NCI-H2029 (cell line): ENCODE results near the gene BRSK1.

Experiments used
- DNase-seq: peaks from one replicate; lab custom pipeline; 2025; lab: John Stamatoyannopoulos, UW

The BRSK1 gene

GRCh38 chr19:55273978-55274707 is 9.7 kb upstream of the BRSK1 start:
- DNase-seq, result peak; percentile 71

DNA sequence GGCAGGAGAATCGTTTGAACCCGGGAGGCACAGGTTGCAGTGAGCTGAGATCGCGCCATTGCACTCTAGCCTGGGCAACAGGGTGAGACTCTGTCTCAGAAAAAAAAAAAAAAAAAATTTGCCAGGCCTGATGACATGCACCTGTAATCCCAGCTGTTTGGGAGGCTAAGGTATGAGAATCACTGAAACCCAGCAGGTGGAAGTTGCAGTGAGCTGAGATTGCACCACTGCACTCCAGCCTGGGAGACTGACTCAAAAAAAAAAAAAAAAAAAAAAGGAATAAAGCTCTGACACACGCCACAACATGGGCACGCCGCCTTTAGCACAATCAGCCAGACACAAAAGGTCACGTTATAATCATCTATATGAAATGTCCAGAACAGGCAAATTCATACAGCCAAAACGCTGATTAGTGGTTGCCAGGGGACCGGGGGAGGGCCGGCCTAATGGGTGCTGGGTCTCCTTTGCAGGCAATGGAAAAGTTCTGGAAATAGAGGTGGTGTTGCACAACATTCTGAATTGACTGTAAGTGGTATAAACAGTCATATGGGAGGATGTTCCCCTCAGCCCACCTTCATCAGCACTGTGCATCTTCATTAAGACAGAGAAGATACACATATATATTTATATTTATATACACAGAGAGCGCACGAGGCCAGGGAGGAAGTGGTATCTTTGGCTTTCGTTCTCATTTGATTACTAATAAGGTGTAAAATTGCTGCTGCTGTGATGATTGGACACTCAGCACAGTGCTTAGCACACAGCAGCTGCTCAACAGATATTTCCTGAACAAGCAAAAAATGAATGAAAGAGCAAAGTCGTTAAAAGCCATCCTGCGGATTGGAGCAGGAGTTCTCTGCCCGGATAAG is 7.7 kb upstream of the BRSK1 start:
- DNase-seq, result peak; percentile 22

- DNase-seq, result no peak
These were observed 6.9 kb upstream of the BRSK1 start for GRCh38 chr19:55276720-55277430.

- DNase-seq, result no peak
These were observed 6.3 kb upstream of the BRSK1 start for GRCh38 chr19:55277494-55277893.

DNA sequence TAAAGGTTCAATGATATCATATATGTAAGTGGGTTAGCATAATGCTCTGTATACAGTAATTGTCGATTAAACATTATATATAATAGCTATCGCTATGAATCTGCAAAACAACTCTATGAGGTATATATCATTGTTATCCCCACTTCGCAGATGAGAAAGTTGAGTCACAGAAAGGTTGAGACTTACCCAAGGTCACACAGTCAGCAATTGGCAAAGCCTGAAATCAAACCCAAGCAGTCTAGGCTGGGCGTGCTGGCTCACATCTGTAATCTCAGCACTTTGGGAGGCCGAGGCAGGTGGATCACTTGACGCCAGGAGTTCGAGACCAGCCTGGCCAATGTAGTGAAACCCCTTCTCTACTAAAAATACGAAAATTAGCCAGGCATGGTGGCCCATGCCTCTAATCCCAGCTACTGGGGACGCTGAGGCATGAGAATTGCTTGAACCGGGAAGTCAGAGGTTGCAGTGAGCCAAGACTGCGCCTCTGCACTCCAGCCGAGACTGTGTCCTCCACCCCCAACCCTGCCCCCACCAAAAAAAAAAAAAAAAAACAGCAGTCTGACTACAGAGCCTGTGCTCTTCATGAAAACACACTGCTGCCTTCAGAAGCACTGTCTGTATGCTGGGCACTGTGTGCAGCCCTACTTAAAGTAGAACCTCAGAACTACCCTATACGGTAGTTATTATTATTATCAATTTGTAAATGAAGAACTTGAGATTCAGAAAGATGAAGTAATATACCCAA is 5.2 kb upstream of the BRSK1 start:
- DNase-seq, result no peak

DNA sequence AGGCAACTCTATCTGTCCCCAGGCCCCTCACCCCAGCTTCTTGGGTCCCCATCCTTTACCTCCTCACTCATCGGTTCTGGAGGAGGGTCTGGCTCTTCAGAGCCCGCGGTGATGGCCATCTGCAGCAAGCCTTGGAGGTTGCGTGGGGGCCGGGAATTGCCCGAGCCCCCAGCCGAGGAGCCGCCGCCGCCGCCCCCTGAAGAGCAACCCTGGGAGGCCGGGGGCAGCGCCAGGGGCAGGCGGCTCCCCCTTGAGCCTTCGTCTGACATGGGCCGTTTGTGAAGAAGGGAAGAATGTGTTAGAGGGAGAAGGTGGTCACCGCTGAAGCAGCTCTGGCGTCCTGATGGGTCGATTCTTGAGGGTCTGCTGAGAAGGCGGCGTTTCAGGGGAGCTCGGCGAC is 4.5 kb upstream of the BRSK1 start:
- DNase-seq, result no peak

DNA sequence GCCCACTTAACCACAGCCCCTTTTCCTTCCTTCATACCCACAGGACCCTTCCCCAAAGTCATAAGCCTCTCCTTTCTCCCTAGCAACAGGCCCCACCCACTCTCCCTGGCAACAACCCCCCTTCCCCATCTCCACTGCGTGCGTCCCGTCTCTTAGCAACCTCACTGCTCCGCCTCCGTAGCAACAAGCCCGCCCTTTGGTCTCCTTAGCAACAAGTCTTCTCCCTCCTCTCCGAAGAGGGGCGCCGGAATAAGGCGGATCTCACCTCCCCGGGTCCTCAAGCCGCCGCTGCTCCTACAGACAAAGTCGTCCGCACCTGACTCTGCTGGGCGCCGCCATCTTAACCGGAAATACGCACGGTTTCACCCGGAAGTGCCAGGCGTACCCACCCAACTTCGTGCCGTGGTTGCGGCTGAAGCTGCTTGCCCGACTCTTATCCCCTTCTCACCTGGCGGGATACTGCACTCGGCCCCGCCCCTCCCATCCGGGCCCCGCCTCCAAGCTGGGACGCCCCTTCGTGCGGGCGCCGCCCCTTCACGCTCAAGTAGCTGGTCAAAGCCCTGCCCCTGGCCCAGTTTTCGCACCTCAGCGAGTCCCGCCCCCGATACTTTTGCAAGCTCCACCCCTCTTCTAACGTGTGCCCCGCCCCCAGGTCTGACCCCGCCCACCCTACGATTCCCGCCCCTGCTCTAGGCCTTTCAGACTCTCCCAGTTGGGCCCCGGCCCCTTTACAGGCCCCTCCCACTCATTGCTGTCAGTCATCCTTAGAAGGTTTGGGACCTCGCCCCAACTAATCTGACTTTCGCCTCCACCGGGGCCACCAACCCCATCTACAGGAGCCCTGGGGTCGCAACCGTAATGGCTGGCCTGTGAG is 3.8 kb upstream of the BRSK1 start, which contains the start of gene HSPBP1:
Gene HSPBP1 (minus strand): TSS at position 341 of the 874 bp plus-strand sequence. CDS start 502 bp downstream, outside the sequence.
- DNase-seq, result peak; percentile 95

DNA sequence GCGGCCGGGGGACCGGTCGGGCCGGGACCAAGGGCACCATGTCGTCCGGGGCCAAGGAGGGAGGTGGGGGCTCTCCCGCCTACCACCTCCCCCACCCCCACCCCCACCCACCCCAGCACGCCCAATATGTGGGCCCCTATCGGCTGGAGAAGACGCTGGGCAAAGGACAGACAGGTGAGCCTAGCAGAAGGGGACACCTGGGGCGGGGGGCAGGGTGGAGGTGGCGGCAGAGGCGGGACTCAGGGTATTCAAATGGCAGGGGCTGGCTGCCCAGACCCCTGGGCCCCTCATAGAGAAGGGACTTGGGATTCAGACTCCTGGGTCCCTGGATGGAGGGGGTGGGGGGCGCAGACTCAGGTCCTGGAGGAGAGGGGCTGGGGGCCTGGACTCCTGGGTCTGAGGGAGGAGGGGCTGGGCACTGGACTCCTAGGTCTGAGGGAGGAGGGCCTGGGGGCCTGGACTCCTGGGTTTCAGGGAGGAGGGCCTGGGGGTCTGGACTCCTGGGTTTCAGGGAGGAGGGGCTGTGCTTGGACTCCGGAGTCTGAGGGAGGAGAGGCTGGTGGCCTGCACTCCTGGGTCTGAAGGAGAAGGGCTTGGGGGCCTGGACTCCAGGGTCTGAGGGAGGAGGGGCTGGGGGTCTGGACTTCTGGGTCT is 735 bp downstream of the BRSK1 start:
- no peak for DNase-seq

GRCh38 chr19:55285229-55285890 is 1.6 kb downstream of the BRSK1 start:
- no peak for DNase-seq

DNA sequence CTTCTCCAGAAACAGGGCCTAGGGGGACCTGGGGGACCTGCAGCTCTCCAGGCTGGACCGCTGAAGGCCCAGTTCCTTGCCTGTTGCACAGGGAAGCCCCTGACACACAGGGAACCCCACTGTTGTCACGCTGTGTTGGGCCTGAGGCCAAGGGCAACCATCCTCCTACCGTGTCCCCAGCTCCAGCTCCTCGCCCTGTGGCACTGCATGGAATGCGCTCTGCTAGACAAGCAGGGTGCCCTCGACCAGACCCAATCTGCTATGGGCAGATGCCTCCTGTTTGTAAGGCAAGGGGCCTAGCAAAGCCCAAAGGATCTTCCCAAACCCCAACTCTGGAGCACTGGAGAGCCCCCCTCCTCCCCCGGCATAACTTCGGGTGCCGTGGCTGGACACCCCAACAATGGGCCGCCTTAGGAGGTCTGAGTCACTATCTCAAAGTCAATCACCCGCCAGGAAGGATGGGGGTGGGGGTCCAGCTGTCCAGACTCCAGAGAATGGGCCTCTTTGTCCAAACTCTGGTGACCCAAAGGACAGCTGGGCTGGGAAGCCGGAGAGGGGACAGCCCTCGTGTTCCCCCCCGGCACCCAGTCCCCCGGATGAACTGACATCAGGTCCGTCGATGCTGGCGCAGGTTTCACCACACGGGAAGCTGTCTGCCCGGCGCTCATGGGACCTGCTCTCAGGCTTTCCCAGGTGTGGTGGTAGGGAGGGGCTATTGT is 3.7 kb downstream of the BRSK1 start:
- DNase-seq, result no peak

GRCh38 chr19:55289117-55289796 is 5.5 kb downstream of the BRSK1 start:
- no peak for DNase-seq

GRCh38 chr19:55297267-55297666 is 13.5 kb downstream of the BRSK1 start:
- DNase-seq, result no peak

- DNase-seq, result no peak
These were observed 16.2 kb downstream of the BRSK1 start for GRCh38 chr19:55299991-55300390.

- DNase-seq, result no peak
These were observed 17.2 kb downstream of the BRSK1 start for GRCh38 chr19:55300886-55301458.

- DNase-seq, result peak; percentile 61
These were observed 17.9 kb downstream of the BRSK1 start for GRCh38 chr19:55301459-55302317.

- DNase-seq, result no peak
These were observed 18.5 kb downstream of the BRSK1 start for GRCh38 chr19:55302318-55302703.

DNA sequence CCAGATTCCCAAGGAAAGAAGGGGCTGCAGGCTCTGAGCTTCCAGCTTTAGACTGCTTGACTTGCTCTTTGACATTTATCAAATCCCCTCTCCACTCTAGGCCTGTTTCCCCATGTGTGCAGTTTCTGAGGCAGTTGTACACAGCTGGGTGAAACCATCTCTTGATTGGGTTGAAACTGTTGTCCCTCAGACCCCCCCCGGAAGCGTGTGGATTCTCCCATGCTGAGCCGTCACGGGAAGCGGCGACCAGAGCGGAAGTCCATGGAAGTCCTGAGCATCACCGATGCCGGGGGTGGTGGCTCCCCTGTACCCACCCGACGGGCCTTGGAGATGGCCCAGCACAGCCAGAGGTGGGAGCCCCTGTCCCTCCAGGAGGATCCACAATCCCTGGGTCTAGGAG is 19.7 kb downstream of the BRSK1 start:
- DNase-seq, result no peak
